ENCODE results near the gene HOXD4. TPM values are rescaled to one million over a fixed set of nuclear protein-coding genes. Genes with fewer than 3 reads are reported as not detected.

The HOXD4 gene
- total RNA-seq, 6 donors from 2014 or later, result 0.79 to 0.81 TPM; not detected in 4

DNA sequence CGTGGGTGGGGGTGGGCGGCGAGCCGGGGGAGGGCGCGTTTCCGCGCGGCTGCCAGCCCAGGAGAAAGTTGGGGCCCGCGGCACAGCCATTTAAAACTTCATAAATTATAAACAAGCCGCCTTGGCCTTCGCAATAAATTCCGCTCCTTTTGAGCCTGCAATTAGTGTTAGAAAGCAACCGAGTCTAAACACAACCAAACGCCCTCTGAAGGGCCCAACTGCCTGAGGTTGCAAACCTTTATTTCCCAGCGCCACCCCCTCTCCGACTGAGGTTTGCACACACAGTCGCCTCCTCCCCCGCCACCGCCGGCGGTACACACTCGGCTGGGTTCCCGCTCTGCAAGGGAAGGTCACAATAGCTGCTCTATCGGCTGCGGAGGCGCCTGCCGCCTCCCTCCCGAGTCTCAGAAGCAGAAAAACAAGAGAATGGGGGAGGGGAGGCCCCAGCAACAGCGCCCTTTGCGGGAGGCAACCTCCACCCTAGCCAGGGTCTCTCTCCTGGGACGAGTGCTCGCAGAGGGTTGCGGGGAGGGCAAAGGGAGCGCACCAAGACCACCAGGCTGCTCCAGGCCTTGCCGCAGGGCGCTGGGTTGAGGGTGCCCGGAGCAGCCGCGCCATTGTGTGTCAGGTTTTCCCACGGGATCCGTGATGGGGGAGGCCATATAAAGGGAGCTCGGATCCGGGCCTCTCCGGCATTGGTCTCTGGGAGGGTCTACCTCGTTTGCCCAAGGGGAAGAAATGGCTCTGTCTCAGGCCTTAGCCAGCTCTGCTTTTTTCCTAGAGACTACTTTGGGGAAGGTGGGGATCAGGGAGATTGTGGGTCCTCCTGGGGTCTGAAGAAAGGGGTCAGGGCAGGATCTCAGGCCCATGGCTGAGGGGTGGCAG lies 23.7 kb downstream of the HOXD4 start:
- Histone ChIP-seq H3K27me3 (peaks cover 0 to 39% (median 18%) of the 10 kb centered on the region in 4 donors), H3K4me3 (no peak overlapping the region), H3K36me3 (no peaks in the 10 kb centered on the region), H3K4me1 (peaks cover 3 to 25% (median 14%) of the 10 kb centered on the region in 4 donors), H3K9me3 (no peaks in the 10 kb centered on the region), H3K27ac (no peak overlapping the region)
- DNase-seq, result no peak
- TF ChIP-seq POLR2AphosphoS5 (IDR thresholded peaks at IDR 0.05) (no peak), POLR2A (IDR thresholded peaks at IDR 0.05) (no peak), EP300 (IDR thresholded peaks at IDR 0.05) (no peak)
- TF ChIP-seq, protein P1, sequence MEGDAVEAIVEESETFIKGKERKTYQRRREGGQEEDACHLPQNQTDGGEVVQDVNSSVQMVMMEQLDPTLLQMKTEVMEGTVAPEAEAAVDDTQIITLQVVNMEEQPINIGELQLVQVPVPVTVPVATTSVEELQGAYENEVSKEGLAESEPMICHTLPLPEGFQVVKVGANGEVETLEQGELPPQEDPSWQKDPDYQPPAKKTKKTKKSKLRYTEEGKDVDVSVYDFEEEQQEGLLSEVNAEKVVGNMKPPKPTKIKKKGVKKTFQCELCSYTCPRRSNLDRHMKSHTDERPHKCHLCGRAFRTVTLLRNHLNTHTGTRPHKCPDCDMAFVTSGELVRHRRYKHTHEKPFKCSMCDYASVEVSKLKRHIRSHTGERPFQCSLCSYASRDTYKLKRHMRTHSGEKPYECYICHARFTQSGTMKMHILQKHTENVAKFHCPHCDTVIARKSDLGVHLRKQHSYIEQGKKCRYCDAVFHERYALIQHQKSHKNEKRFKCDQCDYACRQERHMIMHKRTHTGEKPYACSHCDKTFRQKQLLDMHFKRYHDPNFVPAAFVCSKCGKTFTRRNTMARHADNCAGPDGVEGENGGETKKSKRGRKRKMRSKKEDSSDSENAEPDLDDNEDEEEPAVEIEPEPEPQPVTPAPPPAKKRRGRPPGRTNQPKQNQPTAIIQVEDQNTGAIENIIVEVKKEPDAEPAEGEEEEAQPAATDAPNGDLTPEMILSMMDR (IDR thresholded peaks at IDR 0.05), result no peak
- WGBS, 2 donors, result 33 to 39% methylated on average over 35 to 47 of the region's 47 CpGs
- ATAC-seq (ENCODE audit: low FRiP score in 2 of 2), result no peak

DNA sequence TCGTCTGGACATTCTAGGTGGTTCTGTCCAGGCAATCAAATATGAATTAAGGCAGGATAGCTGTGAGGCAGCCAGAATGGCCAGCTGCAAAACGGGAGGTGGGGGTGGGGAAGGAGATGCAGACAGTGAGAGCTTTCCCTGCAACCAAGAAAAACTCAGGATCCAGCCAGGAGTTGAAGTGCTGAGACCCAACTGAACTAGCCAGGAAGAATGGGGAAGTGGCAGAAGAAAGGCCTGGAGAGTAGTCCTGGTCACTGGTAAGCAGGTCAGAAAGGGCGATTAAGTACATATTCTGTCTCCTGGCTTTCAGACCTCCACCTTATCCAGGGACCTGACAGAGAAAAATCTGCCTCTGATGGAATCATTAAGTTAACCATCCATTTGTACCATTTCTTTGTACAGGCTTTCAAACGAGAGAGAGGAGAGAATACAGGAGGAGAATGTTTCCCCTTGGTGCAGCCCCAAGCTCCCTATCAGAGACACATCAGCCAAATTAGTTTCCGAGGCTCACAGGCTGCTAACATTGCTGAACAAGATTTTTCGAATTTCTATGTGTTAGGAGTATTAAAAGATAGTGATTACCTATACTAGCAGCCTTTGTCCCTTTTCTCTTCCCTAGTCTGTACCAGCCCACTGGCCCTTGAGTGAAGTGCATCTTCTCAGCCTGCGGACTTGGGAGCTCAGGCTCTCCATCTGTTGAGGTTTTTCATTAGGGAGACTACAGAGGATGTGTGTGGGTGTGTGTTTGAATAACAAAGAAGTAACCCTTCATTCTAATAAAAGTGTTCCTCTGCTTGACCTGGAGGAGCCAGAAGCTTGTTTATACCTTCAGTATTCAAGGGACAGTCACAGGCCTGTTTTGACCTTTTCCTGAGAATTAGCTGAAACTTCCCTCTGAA lies 24.6 kb downstream of the HOXD4 start:
- no peak overlapping the region for H3K27ac ChIP-seq
- ATAC-seq (ENCODE audit: low FRiP score in 2 of 2), result no peak
- WGBS, 2 donors, result 71 to 73% methylated on average over 7 of the region's 7 CpGs
- H3K36me3 ChIP-seq, result no peaks in the 10 kb centered on the region
- no peaks in the 10 kb centered on the region for H3K9me3 ChIP-seq
- no peak for DNase-seq
- H3K27me3 ChIP-seq, result peaks cover 0 to 35% (median 17%) of the 10 kb centered on the region in 4 donors
- peaks cover 3 to 25% (median 14%) of the 10 kb centered on the region in 4 donors for H3K4me1 ChIP-seq
- TF ChIP-seq POLR2AphosphoS5 (IDR thresholded peaks at IDR 0.05) (no peak), POLR2A (IDR thresholded peaks at IDR 0.05) (no peak), EP300 (IDR thresholded peaks at IDR 0.05) (no peak)
- TF ChIP-seq, protein P1 (IDR thresholded peaks at IDR 0.05), result no peak
- H3K4me3 ChIP-seq, result no peak overlapping the region

DNA sequence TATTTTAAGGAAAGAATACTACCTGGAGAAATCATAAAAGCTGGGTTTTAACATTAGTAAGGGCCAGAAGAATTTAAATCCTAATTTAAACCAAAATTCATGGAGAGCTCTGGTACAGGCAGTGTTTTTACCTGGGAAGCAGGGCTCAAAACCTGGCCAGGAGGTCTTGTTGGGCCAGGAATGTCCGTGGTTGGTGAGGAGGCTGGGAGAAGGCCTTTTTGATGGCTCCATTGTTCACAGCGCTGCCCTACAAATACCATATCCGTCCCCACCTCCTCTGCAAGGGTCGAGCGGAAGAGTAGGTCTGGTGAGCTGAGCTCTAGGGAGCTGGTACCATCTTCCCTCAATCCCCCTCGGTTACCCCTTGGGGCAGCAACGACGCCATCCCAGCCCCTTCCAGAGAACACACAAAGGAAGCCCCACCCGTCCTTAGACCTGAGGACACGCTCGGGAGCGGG lies 26.3 kb downstream of the HOXD4 start:
- no peak overlapping the region for H3K4me3 ChIP-seq
- ATAC-seq (ENCODE audit: low FRiP score in 2 of 2), result no peak
- TF ChIP-seq EP300 (IDR thresholded peaks at IDR 0.05) (no peak), POLR2AphosphoS5 (IDR thresholded peaks at IDR 0.05) (no peak)
- peaks cover 0 to 24% (median 10%) of the 10 kb centered on the region in 4 donors for H3K27me3 ChIP-seq
- H3K36me3 ChIP-seq, result no peaks in the 10 kb centered on the region
- DNase-seq, result no peak
- no peak overlapping the region for H3K27ac ChIP-seq
- WGBS, 2 donors, result 11 to 40% methylated on average over 3 to 12 of the region's 12 CpGs
- H3K4me1 ChIP-seq, result peaks cover 0 to 13% (median 6%) of the 10 kb centered on the region in 4 donors
- no peaks in the 10 kb centered on the region for H3K9me3 ChIP-seq

DNA sequence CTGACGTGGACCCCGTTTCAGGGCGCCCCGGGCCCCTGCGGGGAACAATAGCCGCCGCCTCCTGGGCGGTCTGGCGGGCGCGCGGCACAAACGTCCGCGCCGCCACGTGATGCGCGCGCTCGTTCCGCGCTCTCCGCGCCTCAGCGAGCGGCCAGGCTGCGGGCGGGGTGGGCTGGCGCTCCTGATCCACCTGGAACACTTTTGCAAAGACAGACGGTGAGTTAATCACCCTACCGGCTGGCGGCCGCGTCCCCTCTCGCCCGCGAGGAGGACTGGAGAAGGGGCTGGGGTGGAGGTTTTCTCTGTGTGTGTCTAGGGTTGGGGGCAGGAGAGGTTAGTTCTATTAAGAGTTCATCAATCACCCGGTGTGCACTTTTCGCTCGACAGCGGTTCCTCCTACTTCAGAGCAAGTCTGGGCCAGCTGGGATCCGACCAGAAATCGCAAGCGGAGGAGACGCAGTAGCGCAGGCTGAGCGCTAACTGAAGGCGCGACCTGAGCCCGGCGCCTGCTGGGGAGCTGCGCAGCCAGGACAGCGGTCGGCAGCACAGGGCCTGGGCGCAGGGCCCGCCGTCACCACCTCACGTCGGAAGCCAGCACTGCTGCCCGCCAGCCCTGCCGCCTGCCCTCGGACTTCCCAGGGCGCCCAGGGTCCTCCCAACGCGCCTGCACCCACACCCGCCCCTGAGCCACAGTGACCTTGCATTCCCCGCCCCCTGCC lies 26.8 kb downstream of the HOXD4 start:
- Histone ChIP-seq H3K27me3 (peaks cover 0 to 19% (median 8%) of the 10 kb centered on the region in 4 donors), H3K4me1 (peaks cover 0 to 13% (median 7%) of the 10 kb centered on the region in 4 donors), H3K4me3 (peak overlapping the region in 1 of 4 donors; percentile 27), H3K27ac (no peak overlapping the region), H3K9me3 (no peaks in the 10 kb centered on the region), H3K36me3 (no peaks in the 10 kb centered on the region)
- 11 to 33% methylated on average over 15 to 60 of the region's 68 CpGs for WGBS, 2 donors
- DNase-seq (peak in 1 of 2 donors; percentile 80), ATAC-seq (ENCODE audit: low FRiP score in 2 of 2) (peak in 1 of 2 donors; percentile 33)
- TF ChIP-seq POLR2AphosphoS5 (IDR thresholded peaks at IDR 0.05) (no peak), POLR2A (IDR thresholded peaks at IDR 0.05) (no peak), EP300 (IDR thresholded peaks at IDR 0.05) (no peak)
- TF ChIP-seq, protein P1 (IDR thresholded peaks at IDR 0.05), result no peak
